K562 (cell line): Measurements from ENCODE around the gene TFF2. TPM values are rescaled to one million over a fixed set of nuclear protein-coding genes. Genes with fewer than 3 reads are reported as not detected.

Experiments
- ATAC-seq: fragments of 200-7000 bp; cut with Tn5 transposase; 3 replicates; pipeline ENCODE4 v1.9.1; 2020; ENCODE audit warnings: moderate library complexity
- BruUV-seq: library from RNA; stranded (reverse); fragments of 400-500 nt; replicated peaks from 2 replicates; lab custom pipeline; 2021; lab: Mats Ljungman, UMichigan
- CTCF ChIA-PET: fragments of 300-600 bp; formaldehyde crosslinking; extraction: SDS; loops from one replicate; lab custom pipeline; 2021; ENCODE audit warnings: low intra/inter-chr PET ratio; lab: Yijun Ruan, JAX
- POLR2A ChIA-PET: fragments of 300-600, 350-650 bp; sonication (Branson Sonifier 250); formaldehyde crosslinking; extraction: SDS; loops from one replicate; lab custom pipeline; 2021; ENCODE audit warnings: antibody characterized with exemption, inconsistent platforms; lab: Yijun Ruan, JAX
- DNase-seq, 4 experiments: peaks; one replicate each; pipeline versions ENCODE4 v3.0.0 to v3.0.0-alpha.2; 2011 to 2018; ENCODE audit warnings: low spot score in 3 of 4, mixed read lengths in 3 of 4; ENCODE audit errors: extremely low read depth in 1 of 4
- FAIRE-seq: peaks from 2 replicates; lab custom pipeline; 2011; peaks lifted over from hg19 to GRCh38; lab: Jason Lieb, UNC
- H2AFZ ChIP-seq: 2 replicates; pipeline ENCODE4 v1.6.0; 2011; ENCODE audit warnings: low read depth, low read length, control low read depth, inconsistent platforms
- H3K27ac ChIP-seq: fragments of 200-600 bp; 3 replicates; pipeline ENCODE4 v1.8.0; 2011; ENCODE audit warnings: low read depth, mild to moderate bottlenecking, control low read depth, inconsistent platforms, low read length, moderate library complexity, mixed read lengths; ENCODE audit errors: extremely low read depth
- H3K27me3 ChIP-seq, 2 experiments: fragments of 300-600 bp in 1 of 2; 2 replicates in 1 of 2; 3 replicates in 1 of 2; pipeline versions ENCODE4 v1.6.0 to v1.8.0; 2011; ENCODE audit warnings: inconsistent platforms in 2 of 2, low read length in 2 of 2, mild to moderate bottlenecking in 1 of 2, mixed read lengths in 1 of 2, moderate library complexity in 1 of 2; ENCODE audit not compliant: control insufficient read depth in 2 of 2, insufficient read depth in 2 of 2
- H3K36me3 ChIP-seq: fragments of 300-600 bp; 3 replicates; pipeline ENCODE4 v1.8.0; 2011; ENCODE audit warnings: mild to moderate bottlenecking, low read length, inconsistent platforms; ENCODE audit not compliant: control insufficient read depth, insufficient read depth
- H3K4me1 ChIP-seq, 2 experiments: fragments of 200-600 bp in 1 of 2; replicated peaks in 1 of 2; 2 replicates in 1 of 2; 3 replicates in 1 of 2; pipeline versions ENCODE4 v1.5.1 to v1.8.0; 2011; ENCODE audit warnings: inconsistent platforms in 2 of 2, low read length in 2 of 2, mild to moderate bottlenecking in 1 of 2, mixed read lengths in 1 of 2, moderate library complexity in 1 of 2; ENCODE audit not compliant: control insufficient read depth in 2 of 2, insufficient read depth in 2 of 2
- H3K4me2 ChIP-seq: 2 replicates; pipeline ENCODE4 v1.6.1; 2011; ENCODE audit warnings: low read length, control low read depth, inconsistent platforms, mixed read lengths; ENCODE audit not compliant: insufficient read depth
- H3K4me3 ChIP-seq: fragments of 200-600 bp; sonication (generic), shearing (Covaris generic); 2 replicates; pipeline ENCODE4 v1.5.1; 2016; ENCODE audit warnings: control low read depth, inconsistent platforms
- H3K79me2 ChIP-seq: fragments of 200-600 bp; 3 replicates; pipeline ENCODE4 v1.8.0; 2011; ENCODE audit warnings: low read length, inconsistent platforms; ENCODE audit not compliant: control insufficient read depth, insufficient read depth
- H3K9ac ChIP-seq, 2 experiments: 2 replicates each; pipeline versions ENCODE4 v1.6.0 to v1.6.1; 2011; ENCODE audit warnings: low read depth in 2 of 2, low read length in 2 of 2, control low read depth in 1 of 2, inconsistent platforms in 1 of 2, mild to moderate bottlenecking in 1 of 2, mixed read lengths in 1 of 2; ENCODE audit not compliant: insufficient read depth in 1 of 2
- H3K9me1 ChIP-seq: one replicate; pipeline ENCODE4 v1.6.0; 2011; ENCODE audit warnings: inconsistent platforms, mild to moderate bottlenecking, low read length, moderate library complexity; ENCODE audit not compliant: control insufficient read depth, insufficient read depth
- H3K9me3 ChIP-seq: replicated peaks from 2 replicates; pipeline ENCODE4 v1.5.1; 2011; ENCODE audit warnings: low read depth, low read length, inconsistent platforms; ENCODE audit not compliant: control insufficient read depth, insufficient read depth
- H4K20me1 ChIP-seq: replicated peaks from 2 replicates; pipeline ENCODE4 v1.6.1; 2011; ENCODE audit warnings: low read length, inconsistent platforms, mixed read lengths; ENCODE audit not compliant: control insufficient read depth, insufficient read depth
- ESRRA ChIP-seq: fragments of 450-650 bp; IDR thresholded peaks from 2 replicates; pipeline ENCODE4 v1.6.1; 2014; ENCODE audit warnings: low read depth, mild to moderate bottlenecking, moderate library complexity, borderline replicate concordance
- KAT2B ChIP-seq: IDR thresholded peaks from one replicate; pipeline ENCODE4 v1.6.1; 2012; ENCODE audit warnings: low read depth, mild to moderate bottlenecking, control low read depth, inconsistent platforms, low read length, moderate library complexity
- NR3C1 ChIP-seq: sonication (generic); formaldehyde crosslinking; IDR thresholded peaks from 2 replicates; pipeline ENCODE4 v1.8.1; 2022; ENCODE audit warnings: missing genetic modification reagents
- NRF1 ChIP-seq, 2 experiments: fragments of 450-650 bp; IDR thresholded peaks in 1 of 2; conservative IDR thresholded peaks in 1 of 2; 2 replicates each; pipeline ENCODE4 v1.6.1; 2014; ENCODE audit warnings: mild to moderate bottlenecking in 2 of 2
- PRMT5 ChIP-seq: sonication (generic); formaldehyde crosslinking; IDR thresholded peaks from 2 replicates; pipeline ENCODE4 v1.5.0; 2020; ENCODE audit warnings: missing genetic modification reagents
- RHOXF2B ChIP-seq: fragments of 250-450 bp; sonication (Bioruptor Pico); conservative IDR thresholded peaks from 2 replicates; pipeline ENCODE4 v1.5.1; 2021
- SAFB ChIP-seq: fragments of 200-400 bp; formaldehyde crosslinking; IDR thresholded peaks from 2 replicates; pipeline ENCODE4 v1.6.1; 2017; ENCODE audit warnings: low read depth, low read length, borderline replicate concordance
- SMAD2 ChIP-seq: fragments of 150-350 bp; IDR thresholded peaks from 2 replicates; pipeline ENCODE4 v1.6.1; 2014; ENCODE audit warnings: low read depth, mild to moderate bottlenecking, low read length
- ZFX ChIP-seq: sonication (generic); formaldehyde crosslinking; IDR thresholded peaks from 2 replicates; pipeline ENCODE4 v1.8.0; 2022; ENCODE audit warnings: mild to moderate bottlenecking, missing genetic modification reagents, moderate library complexity
- ZNF311 ChIP-seq: fragments of 250-450 bp; sonication (Bioruptor Pico); IDR thresholded peaks from 2 replicates; pipeline ENCODE4 v1.4.0; 2020; ENCODE audit warnings: mild to moderate bottlenecking, moderate library complexity
- ZNF77 ChIP-seq: fragments of 250-450 bp; sonication (Bioruptor Pico); IDR thresholded peaks from 2 replicates; pipeline ENCODE4 v1.5.0; 2020
- WGBS: fragments of 100-300 bp; shearing (Covaris generic); methylation state at CpG from one replicate; pipeline ENCODE4 v1.1.6; 2016; ENCODE audit warnings: low coverage, mixed read lengths; ENCODE audit not compliant: insufficient coverage; ENCODE audit errors: missing lambda C conversion rate; 5-methylcytosine and 5-hydroxymethylcytosine counted together
- in situ Hi-C: fragments of 300-500 bp; cut with MboI; formaldehyde crosslinking; loops from 4 replicates; pipeline ENCODE4 v1.15.0; 2018; ENCODE audit warnings: inconsistent platforms, mixed read lengths
- intact Hi-C: fragments of 100-400 bp; cut with micrococcal nuclease; formaldehyde crosslinking; loops from 2 replicates; pipeline ENCODE4 v1.14.2; 2022
- polyA plus RNA-seq, 8 experiments: library from polyadenylated mRNA; depleted of rRNA in 4 of 8; stranded (reverse) in 5 of 8; unstranded in 3 of 8; fragments of >200 nt; fragmentation: Nextera tagmentation in 2 of 8; fragmentation: Illumina TruSeq in 1 of 8; extraction: Ambion mirVana in 2 of 8; extraction: Trizol in 1 of 8; gene quantifications; 2 replicates each; pipeline versions ENCODE4 v1.2.1 to v1.2.3, GENCODE V29; 2011 to 2014; ENCODE audit warnings: inconsistent platforms in 1 of 8, missing spikeins in 1 of 8
- total RNA-seq, 7 experiments: library from RNA; depleted of rRNA in 6 of 7; stranded (reverse); fragments of >200 nt in 6 of 7; fragmentation: Illumina TruSeq in 2 of 7; extraction: Trizol in 2 of 7; gene quantifications; 2 replicates each; pipeline versions ENCODE4 v1.2.1 to v1.2.3, GENCODE V29; 2011 to 2021; ENCODE audit warnings: low replicate concordance in 1 of 7
- TF ChIP-seq, protein P1 (sequence below), 3 experiments: IDR thresholded peaks in 2 of 3; conservative IDR thresholded peaks in 1 of 3; 2 replicates each; pipeline ENCODE4 v1.5.1; 2011 to 2012; ENCODE audit warnings: low read length in 3 of 3, mild to moderate bottlenecking in 3 of 3, control low read depth in 2 of 3, improper control_type of control experiment in 1 of 3, inconsistent platforms in 1 of 3, low read depth in 1 of 3, mixed read lengths in 1 of 3, moderate library complexity in 1 of 3; ENCODE audit not compliant: insufficient read depth in 2 of 3
- TF ChIP-seq, protein P2 (sequence below): IDR thresholded peaks from 2 replicates; pipeline ENCODE4 v1.6.1; 2014; ENCODE audit warnings: antibody characterized with exemption

The TFF2 gene
- total and polyA plus RNA-seq, 9 of the 15 experiments (the other 6 are each of a cell fraction or from before 2014, with no cell fraction given) = not detected

DNA sequence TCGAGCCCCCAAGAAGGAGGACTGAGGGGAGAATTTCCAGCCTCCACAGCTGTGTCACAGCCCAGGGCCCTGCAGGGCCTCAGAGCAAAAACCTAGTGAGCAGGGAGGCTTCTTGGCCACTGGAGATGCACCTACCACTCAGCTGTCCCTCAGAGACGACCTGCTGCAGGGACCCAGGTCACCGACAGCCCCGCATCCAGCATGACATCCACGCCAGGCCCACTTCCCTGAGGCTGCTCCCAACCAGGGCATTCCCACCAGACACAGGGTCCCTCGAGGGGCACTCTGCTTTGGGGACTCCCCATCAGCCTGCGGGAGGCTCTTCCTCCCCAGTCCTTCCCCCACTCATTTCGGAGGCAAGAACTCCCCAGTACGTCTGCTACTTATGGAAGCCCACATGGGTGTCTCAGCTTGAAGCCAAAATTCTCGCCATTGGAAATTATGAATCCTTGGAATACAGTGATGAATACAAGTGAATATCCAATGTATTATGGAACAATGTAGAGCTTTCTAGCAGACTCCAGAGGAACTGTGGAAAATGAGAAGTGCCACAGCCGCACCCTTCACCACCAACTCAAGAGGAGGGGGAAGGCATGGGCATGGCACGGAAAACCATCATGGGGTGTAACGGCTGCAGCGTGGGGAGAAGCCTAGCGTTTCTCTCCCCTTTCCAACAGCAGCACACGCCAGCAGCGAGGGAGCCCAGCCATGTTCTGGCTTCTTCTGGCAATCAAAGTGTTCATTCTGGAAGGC, 42.5 kb downstream of the TFF2 start:
- FAIRE-seq (no peak), ATAC-seq (no peak), DNase-seq (no peak)
- Histone ChIP-seq H4K20me1 (peaks cover 30% of the 10 kb centered on the region), H3K27ac (no peak overlapping the region), H3K4me3 (no peak overlapping the region), H3K9ac (no peak overlapping the region; a peak in 1 of 4 replicates), H3K79me2 (no peaks in the 10 kb centered on the region), H2AFZ (no peak overlapping the region), H3K27me3 (peaks cover 32 to 85% of the 10 kb centered on the region in 2 experiments; a peak in 4 of 5 replicates), H3K9me1 (peaks cover 3% of the 10 kb centered on the region), H3K36me3 (no peaks in the 10 kb centered on the region), H3K4me2 (no peak overlapping the region), H3K4me1 (peaks cover 0 to 13% of the 10 kb centered on the region in 2 experiments; a peak in 2 of 5 replicates), H3K9me3 (no peaks in the 10 kb centered on the region)
- no TSS peak for BruUV-seq
- CTCF ChIA-PET = interaction anchor here (2.5 kb wide), 1 partner anchor 141 kb away, joined by 33 read pairs; no protein-coding TSS in a partner anchor
- TF ChIP-seq KAT2B = no peak
- TF ChIP-seq NRF1 (conservative IDR thresholded peaks at IDR 0.05 in 1 of 2, IDR thresholded peaks at IDR 0.05 in 1 of 2) = no peak
- TF ChIP-seq SAFB = no peak
- no peak for TF ChIP-seq SMAD2
- TF ChIP-seq ZNF77 (CRISPR knock-in tag) = no peak
- no peak for TF ChIP-seq PRMT5 (CRISPR knock-in tag)
- no peak for TF ChIP-seq ESRRA
- TF ChIP-seq ZNF311 (CRISPR knock-in tag) = no peak
- TF ChIP-seq ZFX (CRISPR knock-in tag) = no peak
- TF ChIP-seq RHOXF2B (CRISPR knock-in tag) = no peak
- TF ChIP-seq, protein P1, sequence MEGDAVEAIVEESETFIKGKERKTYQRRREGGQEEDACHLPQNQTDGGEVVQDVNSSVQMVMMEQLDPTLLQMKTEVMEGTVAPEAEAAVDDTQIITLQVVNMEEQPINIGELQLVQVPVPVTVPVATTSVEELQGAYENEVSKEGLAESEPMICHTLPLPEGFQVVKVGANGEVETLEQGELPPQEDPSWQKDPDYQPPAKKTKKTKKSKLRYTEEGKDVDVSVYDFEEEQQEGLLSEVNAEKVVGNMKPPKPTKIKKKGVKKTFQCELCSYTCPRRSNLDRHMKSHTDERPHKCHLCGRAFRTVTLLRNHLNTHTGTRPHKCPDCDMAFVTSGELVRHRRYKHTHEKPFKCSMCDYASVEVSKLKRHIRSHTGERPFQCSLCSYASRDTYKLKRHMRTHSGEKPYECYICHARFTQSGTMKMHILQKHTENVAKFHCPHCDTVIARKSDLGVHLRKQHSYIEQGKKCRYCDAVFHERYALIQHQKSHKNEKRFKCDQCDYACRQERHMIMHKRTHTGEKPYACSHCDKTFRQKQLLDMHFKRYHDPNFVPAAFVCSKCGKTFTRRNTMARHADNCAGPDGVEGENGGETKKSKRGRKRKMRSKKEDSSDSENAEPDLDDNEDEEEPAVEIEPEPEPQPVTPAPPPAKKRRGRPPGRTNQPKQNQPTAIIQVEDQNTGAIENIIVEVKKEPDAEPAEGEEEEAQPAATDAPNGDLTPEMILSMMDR (IDR thresholded peaks at IDR 0.05 in 2 of 3, conservative IDR thresholded peaks at IDR 0.05 in 1 of 3; ENCODE audit: insufficient read depth in 2 of 3, low read depth in 1 of 3, low read length in 3 of 3) = no peak
- TF ChIP-seq NR3C1 (CRISPR knock-in tag) = no peak
- TF ChIP-seq, protein P2, sequence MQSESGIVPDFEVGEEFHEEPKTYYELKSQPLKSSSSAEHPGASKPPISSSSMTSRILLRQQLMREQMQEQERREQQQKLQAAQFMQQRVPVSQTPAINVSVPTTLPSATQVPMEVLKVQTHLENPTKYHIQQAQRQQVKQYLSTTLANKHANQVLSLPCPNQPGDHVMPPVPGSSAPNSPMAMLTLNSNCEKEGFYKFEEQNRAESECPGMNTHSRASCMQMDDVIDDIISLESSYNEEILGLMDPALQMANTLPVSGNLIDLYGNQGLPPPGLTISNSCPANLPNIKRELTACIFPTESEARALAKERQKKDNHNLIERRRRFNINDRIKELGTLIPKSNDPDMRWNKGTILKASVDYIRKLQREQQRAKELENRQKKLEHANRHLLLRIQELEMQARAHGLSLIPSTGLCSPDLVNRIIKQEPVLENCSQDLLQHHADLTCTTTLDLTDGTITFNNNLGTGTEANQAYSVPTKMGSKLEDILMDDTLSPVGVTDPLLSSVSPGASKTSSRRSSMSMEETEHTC = no peak
- in situ Hi-C loops (no loop called here), intact Hi-C loops (no loop called here)
- POLR2A ChIA-PET = no interaction called here
- under 1% methylated on average over 16 of the region's 17 CpGs for WGBS
